D721Med (cell line): ENCODE measurements around the gene SNX10.

Experiments
- DNase-seq: peaks from one replicate; pipeline ENCODE4 v3.0.0; 2011; ENCODE audit warnings: low spot score; ENCODE audit not compliant: insufficient read length
- FAIRE-seq: peaks from 2 replicates; lab custom pipeline; 2011; peaks lifted over from hg19 to GRCh38; lab: Jason Lieb, UNC
- CTCF ChIP-seq: IDR thresholded peaks from 2 replicates; pipeline ENCODE4 v1.5.1; 2012; ENCODE audit warnings: mild to moderate bottlenecking, control low read depth; ENCODE audit not compliant: insufficient read depth; ENCODE audit errors: missing control alignments

The SNX10 gene

GRCh38 chr7:26365901-26366275 lies 74.2 kb downstream of the SNX10 start:
- TF ChIP-seq CTCF: no peak
- FAIRE-seq (no peak), DNase-seq (no peak)

DNA sequence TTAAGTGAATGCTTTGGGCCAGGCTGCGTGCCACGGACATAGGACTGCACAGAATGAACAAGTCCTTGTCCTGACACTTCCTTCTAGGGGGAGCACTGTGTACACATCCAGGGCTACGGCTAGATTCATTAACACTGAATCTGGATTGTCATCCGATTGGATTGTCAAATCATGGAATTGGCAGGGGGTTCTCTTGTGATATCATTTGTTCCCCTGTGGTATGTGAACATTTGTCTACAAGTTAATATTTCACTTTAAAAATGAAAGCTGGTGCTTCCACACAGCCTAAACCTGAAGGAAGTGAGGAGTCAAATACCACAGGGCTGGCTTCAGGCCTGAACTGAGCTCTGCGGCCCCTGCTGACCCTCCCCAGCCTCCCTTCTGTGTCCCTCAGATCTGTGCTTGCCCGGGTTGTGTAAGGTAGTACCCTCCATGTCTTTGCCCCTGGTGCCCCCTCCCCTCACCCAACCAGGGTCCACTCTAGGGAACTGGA lies 75.6 kb downstream of the SNX10 start:
- DNase-seq (no peak), FAIRE-seq (no peak)
- no peak for TF ChIP-seq CTCF

- TF ChIP-seq CTCF: peak; percentile 17
- FAIRE-seq (no peak), DNase-seq (no peak)
These were observed 76.9 kb downstream of the SNX10 start for GRCh38 chr7:26368542-26368941.

- FAIRE-seq: no peak
- peak; percentile 87 for TF ChIP-seq CTCF
- DNase-seq: no peak
These were observed 77.9 kb downstream of the SNX10 start for GRCh38 chr7:26369593-26369992.

DNA sequence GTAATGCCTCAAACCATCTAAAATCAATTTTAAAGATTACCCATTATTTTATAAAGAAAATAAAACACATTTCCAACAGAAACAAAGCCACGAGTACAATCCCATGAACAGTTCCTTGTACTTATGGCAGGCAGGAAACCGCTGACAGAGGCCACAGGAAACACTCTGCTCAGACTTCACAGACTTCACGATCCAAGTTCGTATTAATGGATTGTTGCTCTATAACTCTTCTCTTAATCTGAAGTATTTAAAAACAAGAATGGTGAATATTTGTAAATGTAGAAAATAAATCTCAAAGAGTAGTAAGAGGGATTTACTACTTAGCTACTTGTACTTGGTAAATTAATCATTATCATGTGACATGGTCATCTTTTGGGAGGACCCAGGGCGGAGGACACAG lies 78.3 kb downstream of the SNX10 start:
- no peak for TF ChIP-seq CTCF
- DNase-seq: no peak
- FAIRE-seq: no peak

GRCh38 chr7:26372249-26372648 lies 80.6 kb downstream of the SNX10 start:
- DNase-seq (no peak), FAIRE-seq (no peak)
- TF ChIP-seq CTCF: no peak

DNA sequence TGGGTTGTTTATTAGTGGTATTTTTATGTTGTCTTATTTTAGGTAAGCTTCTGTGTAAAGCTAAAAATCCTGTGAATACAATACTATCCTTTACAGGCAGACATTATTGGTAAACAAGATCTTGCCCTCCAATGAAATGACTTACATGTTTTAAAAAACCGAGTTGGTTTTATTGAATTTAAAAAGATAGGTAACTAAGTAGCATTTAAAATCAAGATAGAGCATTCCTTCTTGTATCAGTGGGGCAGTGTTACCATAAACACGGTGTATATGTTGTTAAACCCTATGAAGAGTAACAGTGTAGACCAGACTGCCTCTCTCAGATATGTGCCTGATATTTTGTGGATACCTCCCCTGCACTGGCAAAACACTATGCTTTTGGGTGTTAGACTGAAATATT lies 81.0 kb downstream of the SNX10 start:
- FAIRE-seq (no peak), DNase-seq (no peak)
- TF ChIP-seq CTCF: no peak
